Measurements from ENCODE around the gene PAPSS2.
"Not testable (repeated sequence)": the region's sequence is repeated elsewhere in the genome, so short reads cannot be mapped to it uniquely, and the experiment has no call there.

PAPSS2 gene

DNA sequence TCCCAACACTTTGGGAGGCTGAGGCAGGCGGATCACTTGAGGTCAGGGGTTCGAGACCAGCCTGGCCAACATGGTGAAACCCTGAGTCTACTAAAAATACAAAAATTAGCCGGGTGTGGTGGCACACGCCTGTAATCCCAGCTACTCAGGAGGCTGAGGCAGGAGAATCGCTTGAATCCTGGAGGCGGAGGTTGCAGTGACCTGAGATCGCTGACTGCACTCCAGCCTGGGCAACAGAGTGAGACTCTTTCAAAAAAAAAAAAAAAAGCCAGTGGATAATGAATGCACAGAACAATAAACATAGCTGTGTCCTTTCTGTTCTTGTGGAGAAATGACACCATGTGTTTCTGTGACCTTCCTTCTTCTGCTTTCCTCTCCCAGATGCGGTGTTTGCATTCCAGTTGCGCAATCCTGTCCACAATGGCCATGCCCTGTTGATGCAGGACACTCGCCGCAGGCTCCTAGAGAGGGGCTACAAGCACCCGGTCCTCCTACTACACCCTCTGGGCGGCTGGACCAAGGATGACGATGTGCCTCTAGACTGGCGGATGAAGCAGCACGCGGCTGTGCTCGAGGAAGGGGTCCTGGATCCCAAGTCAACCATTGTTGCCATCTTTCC, 83.4 kb downstream of the PAPSS2 start:
- not testable (repeated sequence) for DNase-seq (ENCODE audit: low read depth in 2 of 3, low spot score in 2 of 3)

DNA sequence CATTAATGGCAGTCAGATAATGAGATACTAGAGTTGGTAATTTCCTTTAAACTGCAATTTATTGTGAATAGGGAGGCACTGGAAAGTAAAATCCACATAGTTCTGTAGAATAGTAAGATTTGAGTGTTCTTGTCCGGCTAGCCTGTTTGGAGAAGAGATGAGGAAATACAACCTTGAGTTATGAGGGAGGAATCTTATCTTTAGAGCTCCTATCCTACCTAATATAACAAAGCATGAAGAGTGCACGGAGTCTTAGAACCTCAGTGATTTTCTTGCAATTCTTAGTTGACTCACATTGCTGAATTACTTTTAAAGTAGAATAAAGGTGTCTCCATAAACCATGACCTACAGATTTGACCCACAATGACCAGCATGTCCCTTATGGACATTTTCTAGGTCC, 84.9 kb downstream of the PAPSS2 start:
- no peak for DNase-seq (ENCODE audit: low read depth in 2 of 3, low spot score in 2 of 3)

DNA sequence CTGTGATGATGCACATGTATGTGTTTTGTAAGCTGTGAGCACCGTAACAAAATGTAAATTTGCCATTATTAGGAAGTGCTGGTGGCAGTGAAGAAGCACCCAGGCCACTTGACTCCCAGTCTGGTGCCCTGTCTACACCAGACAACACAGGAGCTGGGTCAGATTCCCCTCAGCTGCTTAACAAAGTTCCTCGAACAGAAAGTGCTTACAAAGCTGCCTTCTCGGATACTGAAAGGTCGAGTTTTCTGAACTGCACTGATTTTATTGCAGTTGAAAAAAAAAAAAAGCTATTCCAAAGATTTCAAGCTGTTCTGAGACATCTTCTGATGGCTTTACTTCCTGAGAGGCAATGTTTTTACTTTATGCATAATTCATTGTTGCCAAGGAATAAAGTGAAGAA, 87.2 kb downstream of the PAPSS2 start:
- no peak for DNase-seq (ENCODE audit: low read depth in 2 of 3, low spot score in 2 of 3)

DNA sequence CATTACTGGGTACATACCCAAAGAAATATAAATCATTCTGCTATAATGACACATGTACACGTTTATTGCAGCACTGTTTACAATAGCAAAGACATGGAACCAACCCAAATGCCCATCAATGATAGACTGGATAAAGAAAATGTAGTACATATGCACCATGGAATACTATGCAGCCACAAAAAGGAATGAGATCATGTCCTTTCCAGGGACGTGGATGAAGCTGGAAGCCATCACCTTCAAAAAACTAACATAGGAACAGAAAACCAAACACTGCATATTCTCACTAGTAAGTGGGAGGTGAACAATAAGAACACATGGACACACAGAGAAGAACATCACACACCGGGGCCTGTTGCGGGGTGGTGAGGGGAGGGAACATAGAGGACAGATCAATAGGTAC, 88.6 kb downstream of the PAPSS2 start:
- DNase-seq (ENCODE audit: low read depth in 2 of 3, low spot score in 2 of 3): not testable (repeated sequence)

DNA sequence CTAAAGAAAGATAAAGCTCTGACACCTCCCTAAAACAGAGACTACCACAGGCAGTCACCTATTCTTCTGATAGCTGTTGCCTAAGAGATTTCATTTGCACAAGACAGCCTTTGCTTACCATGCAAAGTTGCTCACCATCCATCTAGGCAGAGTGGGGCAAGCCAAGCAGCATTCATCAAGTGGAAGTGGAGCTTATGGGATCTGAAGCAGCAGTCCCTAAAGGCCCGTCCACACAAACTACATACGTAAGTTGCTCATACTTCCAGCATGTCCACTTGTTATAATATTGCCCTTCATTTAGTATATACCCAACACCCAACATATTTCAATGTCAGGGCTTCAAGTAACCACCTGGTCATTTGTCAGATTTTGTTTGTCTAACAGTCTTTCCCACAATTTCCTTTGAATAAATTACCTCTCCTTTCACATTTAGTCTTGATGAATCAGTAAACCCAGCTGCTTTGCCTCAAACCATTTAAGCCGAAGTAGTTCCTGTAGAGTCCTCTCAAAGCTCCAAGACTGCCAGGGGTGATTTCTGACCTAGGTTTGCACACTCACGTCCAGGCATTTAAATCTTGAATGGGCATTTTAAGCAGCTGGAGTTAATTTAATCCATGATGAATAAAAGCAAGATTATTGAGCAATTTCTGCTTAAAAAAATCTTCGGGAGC, 90.5 kb downstream of the PAPSS2 start:
- DNase-seq (ENCODE audit: low read depth in 2 of 3, low spot score in 2 of 3): no peak

- DNase-seq (ENCODE audit: low read depth in 2 of 3, low spot score in 2 of 3): no peak
These were observed 91.1 kb downstream of the PAPSS2 start for GRCh38 chr10:87750817-87751216.

- DNase-seq (ENCODE audit: low read depth in 2 of 3, low spot score in 2 of 3): no peak
These were observed 91.6 kb downstream of the PAPSS2 start for GRCh38 chr10:87751274-87751673.

DNA sequence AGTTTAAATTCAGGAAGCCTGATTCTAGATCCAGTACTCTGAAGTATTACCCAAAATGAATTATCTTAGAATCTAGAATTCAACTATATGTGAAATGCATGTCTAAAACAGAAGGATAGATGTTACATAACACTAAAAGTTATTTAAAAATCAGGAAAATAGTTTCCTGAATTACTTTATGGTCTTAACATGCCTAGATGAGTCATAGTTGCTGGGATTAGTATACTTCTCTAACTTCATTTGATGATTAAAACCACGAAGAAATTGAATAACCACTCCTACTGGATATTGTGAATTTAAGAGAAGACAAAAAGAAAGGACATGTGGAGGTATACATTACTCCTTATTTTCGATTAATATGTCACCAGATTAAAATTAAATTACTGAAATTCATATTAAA, 92.9 kb downstream of the PAPSS2 start:
- no peak for DNase-seq (ENCODE audit: low read depth in 2 of 3, low spot score in 2 of 3)

GRCh38 chr10:87753995-87754866, 94.6 kb downstream of the PAPSS2 start:
- no peak for DNase-seq (ENCODE audit: low read depth in 2 of 3, low spot score in 2 of 3)

DNA sequence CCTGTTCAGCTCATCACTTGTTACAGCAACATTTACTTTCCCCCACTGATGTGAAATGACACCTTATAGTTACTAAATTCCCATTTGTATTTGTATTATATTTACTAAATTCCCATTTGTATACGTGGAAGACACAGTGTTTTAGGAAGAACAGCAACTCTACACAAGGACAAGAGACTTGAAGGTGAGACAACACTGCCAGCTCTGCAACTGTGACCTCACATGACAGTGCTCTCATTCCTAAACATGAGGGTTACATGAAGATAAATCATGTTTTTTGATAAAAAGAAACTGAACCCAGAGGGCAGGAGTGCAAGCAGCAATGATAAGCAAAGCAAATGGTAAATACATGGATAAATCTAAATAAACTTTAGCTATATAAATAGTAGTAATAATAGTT, 98.0 kb downstream of the PAPSS2 start:
- no peak for DNase-seq (ENCODE audit: low read depth in 2 of 3, low spot score in 2 of 3)

GRCh38 chr10:87759551-87759950, 99.9 kb downstream of the PAPSS2 start:
- no peak for DNase-seq (ENCODE audit: low read depth in 2 of 3, low spot score in 2 of 3)

DNA sequence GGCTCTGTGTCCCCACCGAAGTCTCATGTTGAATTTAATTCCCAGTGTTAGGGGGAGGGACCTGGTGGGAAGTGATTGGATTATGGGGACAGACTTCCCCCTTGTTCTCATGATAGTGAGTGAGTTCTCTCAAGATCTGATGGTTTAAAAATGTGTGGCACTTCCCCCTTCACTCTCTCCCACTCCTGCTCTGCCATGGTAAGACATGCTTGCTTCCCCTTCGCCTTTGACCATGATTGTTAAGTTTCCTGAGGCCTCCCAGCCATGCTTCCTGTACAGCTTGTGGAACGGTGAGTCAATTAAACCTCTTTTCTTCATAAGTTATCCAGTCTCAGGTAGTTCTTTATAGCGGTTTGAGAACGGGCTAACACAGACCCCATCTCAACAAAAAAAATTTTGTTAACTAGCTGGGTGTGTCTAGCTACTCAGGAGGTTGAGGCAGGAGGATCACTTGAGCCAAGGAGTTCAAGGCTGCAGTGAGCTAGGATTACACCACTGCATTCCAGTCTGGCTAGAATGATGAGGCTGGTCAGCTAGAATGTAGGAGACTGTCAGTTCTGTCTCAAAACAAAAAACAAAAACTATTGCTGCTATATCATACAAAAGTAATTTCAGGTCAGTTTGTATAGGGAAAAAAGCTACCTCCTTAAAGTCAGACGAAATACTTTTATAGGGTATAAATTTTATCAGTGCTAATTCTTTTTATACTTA, 100.7 kb downstream of the PAPSS2 start:
- DNase-seq (ENCODE audit: low read depth in 2 of 3, low spot score in 2 of 3): no peak

DNA sequence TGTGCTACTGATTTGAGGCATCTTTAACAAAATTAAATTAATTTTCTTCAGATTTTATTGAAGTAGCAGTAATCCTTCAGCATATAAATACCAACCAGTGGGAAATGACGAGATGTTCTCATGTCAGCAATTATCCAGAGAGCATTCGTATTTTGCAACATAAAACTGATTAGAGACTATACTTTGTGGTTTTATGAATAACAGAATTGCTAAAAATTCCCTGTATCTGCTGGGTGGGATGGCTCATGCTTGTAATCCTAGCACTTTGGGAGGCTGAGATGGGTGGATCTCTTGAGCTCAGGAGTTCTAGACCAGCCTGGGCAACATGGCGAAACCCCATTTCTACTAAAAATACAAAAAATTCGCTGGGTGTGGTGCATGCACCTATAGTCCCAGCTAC, 101.5 kb downstream of the PAPSS2 start:
- DNase-seq (ENCODE audit: low read depth in 2 of 3, low spot score in 2 of 3): no peak

GRCh38 chr10:87761892-87762291, 102.2 kb downstream of the PAPSS2 start:
- DNase-seq (ENCODE audit: low read depth in 2 of 3, low spot score in 2 of 3): peak in 1 of 3 experiments; percentile 9

DNA sequence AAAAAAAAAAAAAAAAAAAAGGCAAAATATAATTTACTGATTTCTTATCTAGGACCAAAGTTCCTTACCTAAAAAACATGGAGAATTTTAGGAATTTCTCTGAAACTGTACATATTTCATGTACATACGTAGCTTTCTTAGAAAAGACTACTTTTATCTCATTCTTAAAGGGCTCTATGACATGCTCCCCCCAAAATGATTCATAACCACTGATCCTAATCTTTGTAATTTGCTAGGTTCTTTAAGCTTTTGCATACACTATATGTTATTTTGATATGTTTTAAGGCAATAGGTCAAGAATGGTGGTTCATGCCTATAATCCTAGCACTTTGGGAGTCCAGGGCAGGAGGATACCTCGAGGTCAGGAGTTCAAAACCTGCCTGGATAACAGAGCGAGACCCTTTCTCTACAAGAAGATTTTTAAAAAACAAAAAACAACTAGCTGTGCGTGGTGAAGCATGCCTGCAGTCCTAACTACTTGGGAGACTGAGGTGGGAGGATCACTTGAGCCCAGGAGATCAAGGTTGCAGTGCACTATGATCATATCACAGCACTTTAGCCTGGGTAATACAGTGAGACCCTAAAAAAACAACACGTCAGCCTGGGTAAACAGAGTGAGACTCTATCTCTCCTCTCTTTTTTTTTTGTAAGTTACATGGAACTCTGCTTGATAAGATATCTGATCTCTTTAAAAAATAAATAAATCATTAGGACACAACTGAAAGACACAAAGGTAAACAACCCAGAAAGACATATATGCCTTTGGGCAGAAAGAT, 103.6 kb downstream of the PAPSS2 start:
- no peak for DNase-seq (ENCODE audit: low read depth in 2 of 3, low spot score in 2 of 3)

DNA sequence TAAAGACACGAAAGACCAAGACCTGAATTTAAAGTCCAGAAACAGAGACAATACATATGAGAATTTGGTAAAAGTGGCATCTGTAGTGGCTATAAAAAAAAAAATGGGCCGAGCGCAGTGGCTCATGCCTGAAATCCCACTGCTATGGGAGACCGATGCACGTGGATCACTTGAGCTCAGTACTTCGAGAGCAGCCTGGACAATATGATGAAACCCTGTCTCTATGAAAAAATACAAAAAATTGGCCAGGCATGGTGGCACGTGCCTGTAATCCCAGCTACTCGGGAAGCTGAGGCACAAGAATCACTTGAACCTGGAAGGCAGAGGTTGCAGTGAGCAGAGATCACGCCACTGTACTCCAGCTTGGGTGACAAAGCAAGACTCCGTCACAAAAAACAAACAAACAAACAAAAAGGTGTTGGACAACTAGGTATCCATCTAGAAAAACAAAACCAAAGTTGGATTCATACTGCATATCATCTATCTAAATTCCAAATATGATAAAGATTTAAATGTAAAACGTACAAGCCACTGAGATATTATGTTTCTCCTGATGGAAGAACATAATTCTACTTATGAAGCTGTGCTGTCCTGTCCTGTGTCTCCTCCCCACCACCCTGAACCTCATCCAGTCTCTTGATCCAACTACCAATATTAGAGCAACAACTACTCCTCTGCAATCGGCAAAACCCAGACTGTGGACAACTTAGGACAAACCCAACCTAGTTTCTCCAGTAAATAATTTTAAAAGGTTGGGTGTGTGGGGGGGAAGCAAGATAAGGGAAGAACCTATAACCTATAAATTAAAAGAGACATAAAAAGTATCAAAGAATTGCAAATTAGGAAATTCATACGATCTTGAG, 104.6 kb downstream of the PAPSS2 start:
- DNase-seq (ENCODE audit: low read depth in 2 of 3, low spot score in 2 of 3): no peak

DNA sequence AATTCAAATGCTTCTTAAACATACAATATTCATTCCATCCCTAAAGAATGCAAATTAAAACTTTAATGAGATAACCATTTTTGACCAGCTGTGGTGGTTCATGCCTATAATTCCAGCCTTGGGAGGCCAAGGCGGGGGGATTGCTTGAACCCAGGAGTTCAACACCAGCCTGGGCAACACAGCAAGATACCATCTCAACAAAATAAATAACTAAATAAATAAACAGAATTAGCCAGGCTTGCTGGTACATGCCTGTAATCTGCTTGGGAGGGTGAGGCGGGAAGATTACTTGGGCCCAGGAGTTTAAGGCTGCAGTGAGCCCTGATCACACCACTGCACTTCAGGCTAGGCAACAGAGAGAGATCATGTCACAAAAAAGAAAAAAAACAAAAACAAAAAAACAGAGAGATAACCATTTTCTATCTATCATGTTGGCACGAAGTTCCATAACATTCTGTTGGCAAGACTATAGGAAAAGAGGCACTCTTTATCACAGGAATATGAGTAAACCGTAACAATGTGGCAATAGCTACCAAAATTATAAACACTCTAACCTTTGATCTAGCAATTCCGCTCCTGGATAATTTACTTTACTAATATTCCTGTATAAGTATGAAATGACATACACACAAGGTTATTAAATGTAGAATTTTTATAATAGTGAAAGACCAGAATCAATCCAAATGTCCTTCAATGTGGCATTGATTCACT, 106.1 kb downstream of the PAPSS2 start:
- no peak for DNase-seq (ENCODE audit: low read depth in 2 of 3, low spot score in 2 of 3)

GRCh38 chr10:87767253-87767652, 107.6 kb downstream of the PAPSS2 start:
- no peak for DNase-seq (ENCODE audit: low read depth in 2 of 3, low spot score in 2 of 3)

DNA sequence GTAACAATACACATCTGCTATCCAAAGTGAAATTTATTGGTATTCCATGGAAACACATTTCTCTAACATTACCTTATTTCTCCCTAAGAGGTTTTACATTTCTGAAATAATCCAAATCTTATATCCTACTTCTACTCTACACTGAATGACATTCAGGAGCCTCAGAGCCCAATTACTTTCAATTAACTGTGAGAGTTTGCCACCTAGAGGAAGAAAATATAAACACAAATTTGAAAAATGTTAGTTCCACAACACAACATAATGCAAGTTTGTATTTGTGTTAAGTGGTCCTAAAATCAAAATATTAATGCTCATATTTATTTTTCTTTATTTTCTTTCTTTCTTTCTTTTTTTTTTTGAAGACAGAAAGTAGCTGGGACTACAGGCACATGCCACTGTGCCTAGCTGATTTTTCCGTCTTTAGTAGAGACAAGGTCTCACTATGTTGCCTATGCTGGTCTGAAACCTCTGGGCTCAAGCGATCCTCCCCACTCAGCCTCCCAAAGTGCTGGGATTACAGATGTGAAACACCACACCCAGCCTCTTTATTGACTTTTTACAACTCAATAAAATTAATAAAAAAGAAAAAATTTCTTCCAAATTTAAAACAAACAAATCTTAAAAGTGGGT, 112.3 kb downstream of the PAPSS2 start:
- DNase-seq (ENCODE audit: low read depth in 2 of 3, low spot score in 2 of 3): no peak

All from activated CD8-positive, alpha-beta memory T cell treated with anti-CD3 and anti-CD28 coated beads for 48 hours (primary cell).